ENCODE measurements around the gene SMAD5. TPM values are rescaled to one million over a fixed set of nuclear protein-coding genes. Genes with fewer than 3 reads are reported as not detected.

SMAD5 gene
- total and polyA plus RNA-seq, 2 of the 13 experiments (the other 11 are each of a cell fraction or from before 2014, with no cell fraction given), result 27.2 to 48.5 TPM

DNA sequence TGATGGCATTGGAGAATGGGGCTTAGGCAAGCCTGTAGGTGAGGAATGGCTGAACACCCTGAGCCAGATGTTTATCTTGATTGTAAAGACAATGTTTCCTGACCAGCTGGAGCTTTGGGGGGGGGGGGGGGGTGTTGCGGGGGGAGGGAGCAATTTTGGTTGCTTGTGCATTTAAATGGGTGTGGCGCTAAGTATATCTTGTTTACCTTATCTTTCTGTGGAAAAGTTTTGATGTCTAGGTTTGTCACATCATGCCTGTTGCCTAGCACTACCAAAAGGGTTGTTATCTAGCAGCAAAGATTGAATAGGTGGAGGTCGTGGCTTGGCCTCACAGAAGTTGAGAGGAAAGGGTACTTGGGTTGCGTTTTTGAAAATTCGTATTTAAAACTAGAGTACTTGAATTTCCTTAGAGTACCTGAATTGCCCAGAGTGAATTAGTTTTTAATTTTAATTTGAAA, 1.3 kb downstream of the SMAD5 start:
- POLR2A ChIA-PET, result interaction anchor here (1.3 to 3.4 kb wide), 3 partner anchors 11 to 80 kb away, joined by 3 to 29 read pairs (median 3); no protein-coding TSS in a partner anchor
- peak; percentile 51 for FAIRE-seq
- peaks cover 42% of the 10 kb centered on the region for H4K20me1 ChIP-seq (ENCODE audit: insufficient read depth, low read length)

DNA sequence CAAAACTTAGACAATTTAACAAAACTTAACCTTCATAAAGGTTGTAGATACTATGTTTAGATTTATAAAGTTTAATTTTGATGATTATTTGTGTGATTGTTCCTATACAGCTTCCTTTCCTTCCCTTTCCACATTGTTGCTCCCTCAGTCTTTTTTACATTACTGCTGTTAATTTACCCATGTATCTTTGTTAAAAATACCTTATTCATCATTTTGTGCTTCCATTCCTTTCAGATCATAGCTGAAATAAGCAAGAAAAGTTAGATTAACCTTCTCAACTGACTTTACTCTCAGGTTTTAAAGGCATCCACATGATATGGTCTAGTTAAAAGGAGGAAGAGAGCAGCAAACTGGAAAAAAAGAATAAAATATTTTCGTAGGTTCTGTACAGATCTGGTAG, 2.0 kb downstream of the SMAD5 start:
- no peak for DNase-seq (ENCODE audit: low spot score)
- WGBS (ENCODE audit: low lambda C conversion rate), result 89% methylated on average over 1 of the region's 1 CpG
- in situ Hi-C loops (cut with HindIII; ENCODE audit: extremely low pct_ligation_motif_present, low pct_unique_long_range_greater_than_20kb) (no loop called here), intact Hi-C loops (cut with micrococcal nuclease; ENCODE audit: unreplicated experiment) (loop anchor here (5.0 kb wide), 1 partner anchor 38 kb away; no protein-coding TSS in a partner anchor)
- no peak for ATAC-seq
- Histone ChIP-seq H3K4me3 (replicated peaks in 1 of 3; ENCODE audit: insufficient read depth in 1 of 3, low read depth in 2 of 3, low read length in 3 of 3) (peak overlapping the region; percentile 24 to 96 (median 83)), H3K36me3 (replicated peaks in 1 of 2; ENCODE audit: control insufficient read depth in 1 of 2, insufficient read depth in 2 of 2, low read length in 2 of 2) (no peaks in the 10 kb centered on the region), H3K9ac (ENCODE audit: insufficient read depth, low read depth, low read length) (peak overlapping the region; percentile 32; the same call in 1 of the 2 replicates), H3K4me1 (ENCODE audit: insufficient read depth, low read length) (peaks cover 75% of the 10 kb centered on the region), H3K9me3 (ENCODE audit: low read length) (no peaks in the 10 kb centered on the region), H4K20me1 (ENCODE audit: insufficient read depth, low read length) (peaks cover 48% of the 10 kb centered on the region), H3K27ac (ENCODE audit: extremely low read length, insufficient read depth, low read length) (no peak overlapping the region), H3K27me3 (ENCODE audit: control insufficient read depth in 1 of 2, insufficient read depth in 2 of 2, low read length in 2 of 2) (no peaks in the 10 kb centered on the region; a peak in 1 of 5 replicates), H3K4me2 (ENCODE audit: low read depth, low read length) (peak overlapping the region; percentile 81), H2AFZ (ENCODE audit: low read length) (no peak overlapping the region), H3K79me2 (ENCODE audit: insufficient read depth, low read length) (peaks cover 68% of the 10 kb centered on the region)
- ChIA-PET CTCF (ENCODE audit: low intra/inter-chr PET ratio, low total read pairs) (no interaction called here), POLR2A (interaction anchor here (3.4 kb wide), 1 partner anchor 11 kb away, joined by 29 read pairs; no protein-coding TSS in a partner anchor)
- no TSS peak for BruUV-seq (replicated peaks)
- FAIRE-seq, result no peak
- no peak for TF ChIP-seq CC2D1A (CRISPR knock-in tag; IDR thresholded peaks at IDR 0.05)
- no peak for TF ChIP-seq ZNF337 (CRISPR knock-in tag; IDR thresholded peaks at IDR 0.05; ENCODE audit: borderline replicate concordance, low read depth)
- no peak for TF ChIP-seq U2AF2 (IDR thresholded peaks at IDR 0.05; ENCODE audit: low read depth, low read length)
- TF ChIP-seq ZNF781 (CRISPR knock-in tag; IDR thresholded peaks at IDR 0.05; ENCODE audit: borderline replicate concordance, not compliant biosample characterization), result no peak
- TF ChIP-seq HDAC1 (CRISPR knock-in tag; IDR thresholded peaks at IDR 0.05), result no peak
- TF ChIP-seq, protein P1, sequence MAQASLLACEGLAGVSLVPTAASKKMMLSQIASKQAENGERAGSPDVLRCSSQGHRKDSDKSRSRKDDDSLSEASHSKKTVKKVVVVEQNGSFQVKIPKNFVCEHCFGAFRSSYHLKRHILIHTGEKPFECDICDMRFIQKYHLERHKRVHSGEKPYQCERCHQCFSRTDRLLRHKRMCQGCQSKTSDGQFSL (CRISPR knock-in tag; IDR thresholded peaks at IDR 0.05), result no peak
- TF ChIP-seq NCOA2 (CRISPR knock-in tag; IDR thresholded peaks at IDR 0.05), result no peak
- TF ChIP-seq ADNP (CRISPR knock-in tag; IDR thresholded peaks at IDR 0.05), result no peak
- TF ChIP-seq ZNF331 (CRISPR knock-in tag; IDR thresholded peaks at IDR 0.05), result no peak
- TF ChIP-seq, protein P2, sequence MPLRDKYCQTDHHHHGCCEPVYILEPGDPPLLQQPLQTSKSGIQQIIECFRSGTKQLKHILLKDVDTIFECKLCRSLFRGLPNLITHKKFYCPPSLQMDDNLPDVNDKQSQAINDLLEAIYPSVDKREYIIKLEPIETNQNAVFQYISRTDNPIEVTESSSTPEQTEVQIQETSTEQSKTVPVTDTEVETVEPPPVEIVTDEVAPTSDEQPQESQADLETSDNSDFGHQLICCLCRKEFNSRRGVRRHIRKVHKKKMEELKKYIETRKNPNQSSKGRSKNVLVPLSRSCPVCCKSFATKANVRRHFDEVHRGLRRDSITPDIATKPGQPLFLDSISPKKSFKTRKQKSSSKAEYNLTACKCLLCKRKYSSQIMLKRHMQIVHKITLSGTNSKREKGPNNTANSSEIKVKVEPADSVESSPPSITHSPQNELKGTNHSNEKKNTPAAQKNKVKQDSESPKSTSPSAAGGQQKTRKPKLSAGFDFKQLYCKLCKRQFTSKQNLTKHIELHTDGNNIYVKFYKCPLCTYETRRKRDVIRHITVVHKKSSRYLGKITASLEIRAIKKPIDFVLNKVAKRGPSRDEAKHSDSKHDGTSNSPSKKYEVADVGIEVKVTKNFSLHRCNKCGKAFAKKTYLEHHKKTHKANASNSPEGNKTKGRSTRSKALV (CRISPR knock-in tag; IDR thresholded peaks at IDR 0.05), result no peak

More for the DNA sequence above, 1.3 kb downstream of the SMAD5 start:
- Histone ChIP-seq H2AFZ (ENCODE audit: low read length) (no peak overlapping the region), H3K36me3 (replicated peaks in 1 of 2; ENCODE audit: control insufficient read depth in 1 of 2, insufficient read depth in 2 of 2, low read length in 2 of 2) (no peaks in the 10 kb centered on the region), H3K4me1 (ENCODE audit: insufficient read depth, low read length) (peaks cover 68% of the 10 kb centered on the region), H3K4me3 (replicated peaks in 1 of 3; ENCODE audit: insufficient read depth in 1 of 3, low read depth in 2 of 3, low read length in 3 of 3) (peak overlapping the region; percentile 83 to 96 (median 89)), H3K27me3 (ENCODE audit: control insufficient read depth in 1 of 2, insufficient read depth in 2 of 2, low read length in 2 of 2) (no peaks in the 10 kb centered on the region; a peak in 1 of 5 replicates), H3K4me2 (ENCODE audit: low read depth, low read length) (peak overlapping the region; percentile 81), H3K79me2 (ENCODE audit: insufficient read depth, low read length) (peaks cover 61% of the 10 kb centered on the region), H3K9ac (ENCODE audit: insufficient read depth, low read depth, low read length) (peak overlapping the region; percentile 99), H3K27ac (ENCODE audit: extremely low read length, insufficient read depth, low read length) (peak overlapping the region; percentile 92), H3K9me3 (ENCODE audit: low read length) (no peaks in the 10 kb centered on the region)
- no peak for ATAC-seq
- BruUV-seq (replicated peaks), result no TSS peak
- in situ Hi-C loops (cut with HindIII; ENCODE audit: extremely low pct_ligation_motif_present, low pct_unique_long_range_greater_than_20kb), result no loop called here
- 12% methylated on average over 4 of the region's 5 CpGs for WGBS (ENCODE audit: low lambda C conversion rate)
- TF ChIP-seq ZBTB38 (CRISPR knock-in tag; IDR thresholded peaks at IDR 0.05), result no peak
- no peak for TF ChIP-seq ZNF350 (CRISPR knock-in tag; IDR thresholded peaks at IDR 0.05; ENCODE audit: borderline replicate concordance, low read depth)
- no peak for TF ChIP-seq ZNF451 (CRISPR knock-in tag; IDR thresholded peaks at IDR 0.05)
- TF ChIP-seq ZNF781 (CRISPR knock-in tag; IDR thresholded peaks at IDR 0.05; ENCODE audit: borderline replicate concordance, not compliant biosample characterization), result no peak
- no peak for TF ChIP-seq RXRA (CRISPR knock-in tag; IDR thresholded peaks at IDR 0.05)
- TF ChIP-seq NCOA2 (CRISPR knock-in tag; IDR thresholded peaks at IDR 0.05), result no peak
- TF ChIP-seq, protein P3, sequence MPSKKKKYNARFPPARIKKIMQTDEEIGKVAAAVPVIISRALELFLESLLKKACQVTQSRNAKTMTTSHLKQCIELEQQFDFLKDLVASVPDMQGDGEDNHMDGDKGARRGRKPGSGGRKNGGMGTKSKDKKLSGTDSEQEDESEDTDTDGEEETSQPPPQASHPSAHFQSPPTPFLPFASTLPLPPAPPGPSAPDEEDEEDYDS (CRISPR knock-in tag; IDR thresholded peaks at IDR 0.05), result no peak
- TF ChIP-seq, protein P4, sequence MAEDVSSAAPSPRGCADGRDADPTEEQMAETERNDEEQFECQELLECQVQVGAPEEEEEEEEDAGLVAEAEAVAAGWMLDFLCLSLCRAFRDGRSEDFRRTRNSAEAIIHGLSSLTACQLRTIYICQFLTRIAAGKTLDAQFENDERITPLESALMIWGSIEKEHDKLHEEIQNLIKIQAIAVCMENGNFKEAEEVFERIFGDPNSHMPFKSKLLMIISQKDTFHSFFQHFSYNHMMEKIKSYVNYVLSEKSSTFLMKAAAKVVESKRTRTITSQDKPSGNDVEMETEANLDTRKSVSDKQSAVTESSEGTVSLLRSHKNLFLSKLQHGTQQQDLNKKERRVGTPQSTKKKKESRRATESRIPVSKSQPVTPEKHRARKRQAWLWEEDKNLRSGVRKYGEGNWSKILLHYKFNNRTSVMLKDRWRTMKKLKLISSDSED (CRISPR knock-in tag; IDR thresholded peaks at IDR 0.05), result no peak
- intact Hi-C loops (cut with micrococcal nuclease; ENCODE audit: unreplicated experiment), result loop anchor here (5.0 kb wide), 1 partner anchor 38 kb away; no protein-coding TSS in a partner anchor
- DNase-seq (ENCODE audit: low spot score), result peak; percentile 14
- CTCF ChIA-PET (ENCODE audit: low intra/inter-chr PET ratio, low total read pairs), result no interaction called here

Measured in HepG2 (cell line).